Esophagus squamous epithelium (tissue), 4 donors: ENCODE measurements around the gene CAMK2G.

Experiments
- POLR2A ChIP-seq, 4 donors: fragments of 450-650 bp; IDR thresholded peaks; one replicate each; pipeline ENCODE4 v1.6.1; 2017; ENCODE audit warnings: antibody characterized with exemption in 4 of 4, mild to moderate bottlenecking in 4 of 4, moderate library complexity in 3 of 4
- TF ChIP-seq, protein P1 (sequence below), 6 experiments: fragments of 450-650 bp in 4 of 6; fragments of 200-600 bp in 2 of 6; sonication (generic) in 2 of 6; IDR thresholded peaks; one replicate each; pipeline ENCODE4 v1.5.1; 2016 to 2019; ENCODE audit warnings: antibody characterized with exemption in 6 of 6, mild to moderate bottlenecking in 4 of 6, moderate library complexity in 4 of 6

DNA sequence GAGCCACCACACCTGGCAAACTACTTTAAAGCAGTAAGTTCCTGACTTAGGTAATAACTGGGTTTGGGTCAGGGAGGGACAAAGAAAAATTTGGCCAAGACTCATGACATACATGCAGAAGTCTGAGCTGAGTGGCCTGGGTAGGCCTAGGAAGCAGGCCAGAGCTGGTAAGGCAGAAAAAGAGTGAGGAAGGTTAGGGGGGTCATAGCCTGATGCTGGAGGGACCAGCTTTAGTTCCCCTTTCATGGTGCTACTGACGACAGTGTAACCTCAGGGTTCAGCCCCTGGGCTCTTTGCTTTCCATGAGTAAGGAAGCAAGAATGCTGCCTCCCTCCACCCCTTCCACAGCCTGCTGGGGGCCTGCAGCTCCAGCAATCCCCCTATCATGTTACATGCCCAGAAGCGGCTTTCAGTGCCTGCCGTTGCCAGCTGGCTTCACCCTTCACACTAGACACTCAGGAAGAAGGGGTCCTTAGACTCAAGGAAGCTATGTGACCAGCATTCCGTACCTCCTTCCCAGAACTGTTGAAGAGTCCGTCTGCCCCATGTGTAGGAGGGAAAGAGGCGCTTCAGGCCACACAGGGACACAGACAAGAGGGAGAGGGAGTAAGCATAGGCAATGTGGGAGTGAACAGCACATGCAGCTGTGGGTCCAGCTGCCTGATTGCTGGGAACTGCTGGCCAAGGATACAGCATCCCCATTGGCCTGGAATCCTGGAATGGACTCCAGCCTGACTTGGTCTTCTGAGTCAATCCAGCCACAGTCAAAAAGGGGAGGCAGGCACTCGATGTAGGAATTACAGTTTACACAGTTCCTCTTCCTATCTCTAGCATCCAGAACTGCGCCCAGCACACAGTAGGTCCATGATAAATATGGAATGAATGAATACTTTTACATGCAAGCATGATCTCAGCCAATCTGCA is 32.4 kb upstream of the CAMK2G start:
- TF ChIP-seq, protein P1, sequence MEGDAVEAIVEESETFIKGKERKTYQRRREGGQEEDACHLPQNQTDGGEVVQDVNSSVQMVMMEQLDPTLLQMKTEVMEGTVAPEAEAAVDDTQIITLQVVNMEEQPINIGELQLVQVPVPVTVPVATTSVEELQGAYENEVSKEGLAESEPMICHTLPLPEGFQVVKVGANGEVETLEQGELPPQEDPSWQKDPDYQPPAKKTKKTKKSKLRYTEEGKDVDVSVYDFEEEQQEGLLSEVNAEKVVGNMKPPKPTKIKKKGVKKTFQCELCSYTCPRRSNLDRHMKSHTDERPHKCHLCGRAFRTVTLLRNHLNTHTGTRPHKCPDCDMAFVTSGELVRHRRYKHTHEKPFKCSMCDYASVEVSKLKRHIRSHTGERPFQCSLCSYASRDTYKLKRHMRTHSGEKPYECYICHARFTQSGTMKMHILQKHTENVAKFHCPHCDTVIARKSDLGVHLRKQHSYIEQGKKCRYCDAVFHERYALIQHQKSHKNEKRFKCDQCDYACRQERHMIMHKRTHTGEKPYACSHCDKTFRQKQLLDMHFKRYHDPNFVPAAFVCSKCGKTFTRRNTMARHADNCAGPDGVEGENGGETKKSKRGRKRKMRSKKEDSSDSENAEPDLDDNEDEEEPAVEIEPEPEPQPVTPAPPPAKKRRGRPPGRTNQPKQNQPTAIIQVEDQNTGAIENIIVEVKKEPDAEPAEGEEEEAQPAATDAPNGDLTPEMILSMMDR (IDR thresholded peaks at IDR 0.05) = no peak
- TF ChIP-seq POLR2A (IDR thresholded peaks at IDR 0.05) = no peak
